ENCODE results near the gene PSRC1.
A peak's percentile ranks its signal among the peaks of the same experiment; 100 is the strongest.

The PSRC1 gene

DNA sequence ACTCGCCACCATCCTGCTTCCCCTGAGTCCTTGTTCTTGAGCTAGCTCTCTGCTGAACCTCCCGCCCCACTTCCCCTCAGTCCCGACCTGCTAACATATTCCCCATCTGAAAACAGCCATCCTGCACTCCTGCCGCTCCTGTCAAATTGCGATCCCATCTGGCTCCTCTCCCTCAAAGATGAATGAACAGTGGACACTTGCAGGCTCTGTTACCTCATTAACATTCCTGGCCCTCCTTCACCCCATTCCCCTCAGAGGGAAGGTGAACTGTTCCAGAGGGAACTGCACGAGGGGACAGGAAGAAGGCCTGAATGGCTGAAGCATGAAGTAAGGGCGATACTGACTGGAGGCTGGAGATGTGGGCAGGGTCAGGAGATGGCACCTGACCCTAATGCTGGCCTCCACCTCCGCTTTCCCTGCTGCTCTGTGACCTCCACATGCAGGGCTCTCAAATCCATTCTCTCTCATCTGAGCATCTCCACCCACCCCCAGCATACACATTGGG is 41.1 kb downstream of the PSRC1 start:
- DNase-seq (ENCODE audit: low read depth): no peak
- no peak for TF ChIP-seq POLR2A (IDR thresholded peaks at IDR 0.05; ENCODE audit: extremely low read depth, insufficient read length)
- TF ChIP-seq, protein P1, sequence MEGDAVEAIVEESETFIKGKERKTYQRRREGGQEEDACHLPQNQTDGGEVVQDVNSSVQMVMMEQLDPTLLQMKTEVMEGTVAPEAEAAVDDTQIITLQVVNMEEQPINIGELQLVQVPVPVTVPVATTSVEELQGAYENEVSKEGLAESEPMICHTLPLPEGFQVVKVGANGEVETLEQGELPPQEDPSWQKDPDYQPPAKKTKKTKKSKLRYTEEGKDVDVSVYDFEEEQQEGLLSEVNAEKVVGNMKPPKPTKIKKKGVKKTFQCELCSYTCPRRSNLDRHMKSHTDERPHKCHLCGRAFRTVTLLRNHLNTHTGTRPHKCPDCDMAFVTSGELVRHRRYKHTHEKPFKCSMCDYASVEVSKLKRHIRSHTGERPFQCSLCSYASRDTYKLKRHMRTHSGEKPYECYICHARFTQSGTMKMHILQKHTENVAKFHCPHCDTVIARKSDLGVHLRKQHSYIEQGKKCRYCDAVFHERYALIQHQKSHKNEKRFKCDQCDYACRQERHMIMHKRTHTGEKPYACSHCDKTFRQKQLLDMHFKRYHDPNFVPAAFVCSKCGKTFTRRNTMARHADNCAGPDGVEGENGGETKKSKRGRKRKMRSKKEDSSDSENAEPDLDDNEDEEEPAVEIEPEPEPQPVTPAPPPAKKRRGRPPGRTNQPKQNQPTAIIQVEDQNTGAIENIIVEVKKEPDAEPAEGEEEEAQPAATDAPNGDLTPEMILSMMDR (IDR thresholded peaks at IDR 0.05; ENCODE audit: low read depth, low read length): no peak
- no peak for TF ChIP-seq MYC (IDR thresholded peaks at IDR 0.05; ENCODE audit: low read depth, low read length)
- TF ChIP-seq, protein P2, sequence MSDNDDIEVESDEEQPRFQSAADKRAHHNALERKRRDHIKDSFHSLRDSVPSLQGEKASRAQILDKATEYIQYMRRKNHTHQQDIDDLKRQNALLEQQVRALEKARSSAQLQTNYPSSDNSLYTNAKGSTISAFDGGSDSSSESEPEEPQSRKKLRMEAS (IDR thresholded peaks at IDR 0.05; ENCODE audit: low read depth, low read length): no peak
- no peak overlapping the region for H3K4me3 ChIP-seq (ENCODE audit: low read depth, low read length)

DNA sequence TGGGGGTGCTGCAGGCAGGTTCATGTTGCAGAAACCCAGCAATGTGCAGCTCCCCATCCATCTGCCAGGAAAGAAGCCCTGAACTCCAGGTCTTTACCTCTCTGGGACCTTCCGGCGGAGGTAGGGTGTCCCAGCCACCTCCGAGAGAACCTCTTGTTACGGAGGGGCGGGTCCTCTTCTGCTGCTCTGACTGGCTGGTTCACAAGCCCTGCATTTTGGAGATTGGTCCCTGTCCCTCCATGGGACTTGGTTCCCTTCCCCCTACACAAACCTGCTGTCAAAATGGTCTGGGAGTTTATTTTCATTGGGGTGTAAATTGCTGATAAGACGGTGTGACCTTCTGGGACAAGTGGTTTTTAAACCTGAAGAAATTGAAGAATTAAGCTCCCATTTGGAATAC is 41.6 kb downstream of the PSRC1 start:
- DNase-seq (ENCODE audit: low read depth): no peak
- TF ChIP-seq, protein P2 (IDR thresholded peaks at IDR 0.05; ENCODE audit: low read depth, low read length): no peak
- TF ChIP-seq POLR2A (IDR thresholded peaks at IDR 0.05; ENCODE audit: extremely low read depth, insufficient read length) (no peak), MYC (IDR thresholded peaks at IDR 0.05; ENCODE audit: low read depth, low read length) (no peak)
- TF ChIP-seq, protein P1 (IDR thresholded peaks at IDR 0.05; ENCODE audit: low read depth, low read length): no peak
- no peak overlapping the region for H3K4me3 ChIP-seq (ENCODE audit: low read depth, low read length)

DNA sequence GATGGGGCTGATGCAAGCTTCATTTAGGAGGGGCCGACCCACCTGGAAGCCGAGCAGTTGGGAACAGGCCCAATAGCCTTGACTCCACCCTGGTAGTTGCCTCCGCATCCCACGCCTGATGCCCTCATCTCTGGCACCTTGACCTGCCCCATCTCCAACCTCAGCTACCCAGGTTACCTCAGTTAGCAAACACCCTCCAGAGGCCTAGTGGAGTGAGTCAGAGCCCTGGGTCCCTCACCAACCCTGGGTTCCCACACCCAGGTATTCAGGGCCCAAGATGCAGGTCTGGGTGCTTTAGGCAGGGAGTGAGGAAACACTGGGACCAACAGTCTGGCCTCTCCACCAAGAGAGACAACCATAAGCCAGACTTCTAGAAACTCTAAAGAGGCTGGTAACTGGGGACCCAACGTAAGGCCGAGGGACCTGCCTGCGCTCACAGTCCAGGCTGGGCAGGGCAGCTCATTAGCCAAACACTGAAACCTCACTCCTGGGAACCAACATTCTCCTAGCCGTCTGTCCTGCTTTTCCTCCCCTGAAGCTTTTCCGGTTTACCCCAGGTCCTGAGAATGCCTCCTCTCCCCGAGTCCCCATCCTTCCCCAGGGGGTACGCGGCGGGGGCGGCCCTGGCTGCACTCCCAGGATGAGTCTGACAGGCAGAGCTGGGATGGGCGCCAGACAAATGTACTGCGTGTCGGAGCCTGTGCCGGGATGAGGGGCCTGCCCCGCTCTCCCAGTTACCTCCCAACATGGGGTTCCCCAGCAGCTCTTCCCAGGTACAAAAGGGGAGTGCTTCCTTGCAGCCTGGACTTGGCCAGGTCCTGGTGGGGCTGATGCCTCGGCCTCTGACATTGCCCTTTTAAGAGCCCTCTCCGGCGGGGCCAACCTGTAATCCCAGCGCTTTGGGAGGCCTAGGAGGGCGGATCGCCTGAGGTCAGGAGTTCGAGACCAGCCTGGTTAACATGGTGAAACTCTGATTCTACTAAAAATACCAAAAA is 42.5 kb downstream of the PSRC1 start:
- TF ChIP-seq MYC (IDR thresholded peaks at IDR 0.05; ENCODE audit: low read depth, low read length) (no peak), POLR2A (IDR thresholded peaks at IDR 0.05; ENCODE audit: extremely low read depth, insufficient read length) (no peak)
- TF ChIP-seq, protein P2 (IDR thresholded peaks at IDR 0.05; ENCODE audit: low read depth, low read length): no peak
- TF ChIP-seq, protein P1 (IDR thresholded peaks at IDR 0.05; ENCODE audit: low read depth, low read length): no peak
- DNase-seq (ENCODE audit: low read depth): peak; percentile 40
- no peak overlapping the region for H3K4me3 ChIP-seq (ENCODE audit: low read depth, low read length)

DNA sequence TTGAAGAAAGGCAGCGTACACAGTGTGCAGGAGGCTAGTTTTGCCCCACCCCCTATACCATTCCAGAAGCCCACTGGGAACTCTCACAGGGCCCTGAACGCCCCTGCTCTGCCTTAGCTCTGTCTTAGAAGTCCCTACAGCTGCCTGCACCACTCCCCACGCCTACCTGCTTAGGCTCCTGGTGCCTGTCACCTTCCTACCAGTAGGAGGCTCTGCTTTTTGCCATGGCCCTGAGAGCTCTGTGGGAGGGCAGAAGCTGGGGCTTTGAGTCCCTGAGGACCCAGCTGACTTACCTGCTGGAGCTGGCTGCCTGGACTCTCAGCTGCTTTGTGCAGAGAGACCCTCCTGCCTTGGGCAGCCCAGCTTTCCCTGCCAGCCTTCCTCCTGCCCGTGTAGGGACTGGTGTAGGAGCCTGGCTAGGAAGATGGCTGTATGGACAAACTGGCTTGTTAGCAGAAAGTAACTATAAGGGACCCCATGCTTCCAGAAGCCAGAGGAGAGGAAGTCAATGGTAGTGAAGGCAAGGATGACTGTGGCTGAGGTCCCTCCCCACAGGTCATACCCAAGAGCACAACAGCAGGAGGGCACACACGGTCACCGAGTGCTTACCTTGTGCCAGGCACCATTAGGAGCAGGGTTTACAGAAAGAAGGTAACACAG is 43.4 kb downstream of the PSRC1 start:
- no peak for TF ChIP-seq POLR2A (IDR thresholded peaks at IDR 0.05; ENCODE audit: extremely low read depth, insufficient read length)
- TF ChIP-seq, protein P1 (IDR thresholded peaks at IDR 0.05; ENCODE audit: low read depth, low read length): peak; percentile 53
- no peak for TF ChIP-seq MYC (IDR thresholded peaks at IDR 0.05; ENCODE audit: low read depth, low read length)
- TF ChIP-seq, protein P2 (IDR thresholded peaks at IDR 0.05; ENCODE audit: low read depth, low read length): no peak
- DNase-seq (ENCODE audit: low read depth): peak; percentile 52
- no peak overlapping the region for H3K4me3 ChIP-seq (ENCODE audit: low read depth, low read length)

DNA sequence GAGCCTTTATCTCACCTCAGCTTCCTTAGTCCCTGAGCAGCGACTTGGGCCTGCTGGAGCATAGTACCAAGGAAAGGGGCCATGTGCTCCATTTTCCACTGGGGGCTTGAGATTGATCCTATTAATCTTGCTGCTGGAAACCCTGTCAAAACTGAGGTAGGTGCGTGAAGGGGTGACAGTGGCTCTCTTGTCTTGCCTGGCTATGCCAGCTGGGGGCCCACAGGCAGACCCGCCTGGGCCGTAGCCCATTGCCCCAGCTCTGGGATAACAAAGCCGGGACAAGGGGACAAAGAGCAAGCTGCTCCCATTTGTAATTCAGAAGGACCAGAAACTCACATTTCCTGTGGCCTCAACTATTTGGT is 43.9 kb downstream of the PSRC1 start:
- TF ChIP-seq POLR2A (IDR thresholded peaks at IDR 0.05; ENCODE audit: extremely low read depth, insufficient read length) (no peak), MYC (IDR thresholded peaks at IDR 0.05; ENCODE audit: low read depth, low read length) (no peak)
- TF ChIP-seq, protein P2 (IDR thresholded peaks at IDR 0.05; ENCODE audit: low read depth, low read length): no peak
- TF ChIP-seq, protein P1 (IDR thresholded peaks at IDR 0.05; ENCODE audit: low read depth, low read length): no peak
- no peak overlapping the region for H3K4me3 ChIP-seq (ENCODE audit: low read depth, low read length)
- DNase-seq (ENCODE audit: low read depth): no peak

Measured in NB4 (cell line).